ENCODE results near the gene ADPRHL1. TPM values are rescaled to one million over a fixed set of nuclear protein-coding genes. Genes with fewer than 3 reads are reported as not detected.
"Not testable (repeated sequence)": the region's sequence is repeated elsewhere in the genome, so short reads cannot be mapped to it uniquely, and the experiment has no call there.

Gene ADPRHL1
- total and polyA plus RNA-seq, 2 donors (not counting 1 experiment from before 2014, with no cell fraction given): 0.28 to 1.3 TPM

DNA sequence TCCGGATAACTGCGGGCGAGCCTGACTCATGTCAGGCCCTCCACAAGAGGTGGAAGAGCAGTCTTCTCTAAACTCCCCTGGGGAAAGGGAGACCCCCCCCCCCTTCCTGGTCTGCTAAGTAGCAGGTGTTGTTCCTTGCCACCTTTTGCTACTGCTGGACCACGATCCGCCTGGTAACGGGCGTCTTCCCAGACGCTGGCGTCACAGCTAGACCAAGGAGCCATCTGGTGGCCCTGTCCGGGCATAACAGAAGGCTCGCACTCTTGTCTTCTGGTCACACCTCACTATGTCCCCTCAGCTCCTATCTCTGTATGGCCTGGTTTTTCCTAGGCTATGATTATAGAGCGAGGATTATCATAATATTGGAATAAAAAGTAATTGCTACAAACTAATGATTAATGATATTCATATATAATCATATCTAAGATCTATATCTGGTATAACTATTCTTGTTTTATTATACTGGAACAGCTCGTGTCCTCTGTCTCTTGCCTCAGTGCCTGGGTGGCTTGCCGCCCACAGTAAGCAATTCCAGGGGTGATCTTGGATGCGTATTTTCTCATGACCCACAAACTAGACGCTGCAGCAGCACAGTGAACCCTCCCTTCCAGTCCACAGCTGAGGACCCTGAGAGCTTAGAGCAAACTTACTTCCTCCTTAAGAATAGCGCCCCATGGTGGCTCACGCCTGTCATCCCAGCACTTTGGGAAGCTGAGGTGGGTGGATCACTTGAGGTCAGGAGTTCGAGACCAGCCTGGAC lies 2.2 kb downstream of the ADPRHL1 start:
- H4K20me1 ChIP-seq (ENCODE audit: control insufficient read depth, insufficient read depth, low read length, poor library complexity, severe bottlenecking); H3K36me3 ChIP-seq (replicated peaks in 1 of 2; ENCODE audit: control extremely low read depth in 1 of 2, control insufficient read depth in 1 of 2, extremely low read depth in 1 of 2, insufficient read depth in 2 of 2, low read length in 1 of 2); POLR2A ChIA-PET; ATAC-seq (ENCODE audit: low read depth); H3K4me3 ChIP-seq (ENCODE audit: control extremely low read depth in 1 of 5, extremely low read depth in 1 of 5, insufficient read depth in 1 of 5, low read depth in 2 of 5, low read length in 4 of 5); H3K9me3 ChIP-seq (ENCODE audit: control extremely low read depth in 1 of 3, control insufficient read depth in 2 of 3, insufficient read depth in 1 of 3, low read length in 2 of 3); H3K27ac Mint-ChIP-seq; H3K9me3 Mint-ChIP-seq (ENCODE audit: insufficient read depth); H3K27me3 Mint-ChIP-seq; H3K9ac ChIP-seq (ENCODE audit: low read length); H3K79me2 ChIP-seq (ENCODE audit: control insufficient read depth, insufficient read depth, low read length); H3K27me3 ChIP-seq (replicated peaks in 1 of 4; ENCODE audit: control extremely low read depth in 1 of 4, control insufficient read depth in 3 of 4, insufficient read depth in 4 of 4, low read length in 3 of 4); H2AFZ ChIP-seq (ENCODE audit: insufficient read depth, low read depth, low read length, poor library complexity, severe bottlenecking); H3K4me1 ChIP-seq (ENCODE audit: control insufficient read depth in 2 of 2, insufficient read depth in 2 of 2, low read length in 2 of 2); H3K4me3 Mint-ChIP-seq; H3K4me2 ChIP-seq (replicated peaks; ENCODE audit: low read depth, low read length, poor library complexity, severe bottlenecking); H3K27ac ChIP-seq (ENCODE audit: low read length in 2 of 2): not testable (repeated sequence)
- peak; percentile 28 for DNase-seq
- H3K4me1 Mint-ChIP-seq: peaks cover 16% of the 10 kb centered on the region
- CTCF ChIA-PET: interaction anchor here (0.6 to 1.9 kb wide), 8 partner anchors 9 to 890 kb away, joined by 3 to 9 read pairs (median 4); partner anchors contain the start of gene MCF2L
- peak; percentile 18 for TF ChIP-seq CTCF (IDR thresholded peaks at IDR 0.05)
- 96% methylated on average over 3 of the region's 19 CpGs for WGBS (ENCODE audit: insufficient coverage)
- intact Hi-C loops (cut with micrococcal nuclease): loop anchor here (2.0 kb wide), 1 partner anchor 176 kb away; no protein-coding TSS in a partner anchor

DNA sequence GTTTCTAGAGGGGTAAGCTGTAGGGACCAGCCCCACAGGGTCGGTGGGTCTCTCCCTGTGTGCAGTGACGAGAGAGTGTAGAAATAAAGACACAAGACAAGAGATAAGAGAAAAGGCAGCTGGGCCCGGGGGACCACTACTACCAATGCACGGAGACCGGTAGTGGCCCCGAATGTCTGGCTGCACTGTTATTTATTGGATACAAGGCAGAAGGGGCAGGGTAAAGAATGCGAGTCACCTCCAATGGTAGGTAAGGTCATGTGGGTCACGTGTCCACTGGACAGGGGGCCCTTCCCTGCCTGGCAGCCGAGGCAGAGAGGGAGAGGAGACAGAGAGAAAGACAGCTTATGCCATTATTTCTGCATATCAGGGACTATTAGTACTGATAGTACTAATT lies 2.9 kb downstream of the ADPRHL1 start:
- H3K79me2 ChIP-seq (ENCODE audit: control insufficient read depth, insufficient read depth, low read length); H3K27me3 ChIP-seq (replicated peaks in 1 of 4; ENCODE audit: control extremely low read depth in 1 of 4, control insufficient read depth in 3 of 4, insufficient read depth in 4 of 4, low read length in 3 of 4); H3K4me3 Mint-ChIP-seq; H3K36me3 ChIP-seq (replicated peaks in 1 of 2; ENCODE audit: control extremely low read depth in 1 of 2, control insufficient read depth in 1 of 2, extremely low read depth in 1 of 2, insufficient read depth in 2 of 2, low read length in 1 of 2); H3K27ac ChIP-seq (ENCODE audit: low read length in 2 of 2); H2AFZ ChIP-seq (ENCODE audit: insufficient read depth, low read depth, low read length, poor library complexity, severe bottlenecking); H3K4me2 ChIP-seq (replicated peaks; ENCODE audit: low read depth, low read length, poor library complexity, severe bottlenecking); H3K27ac Mint-ChIP-seq; POLR2A ChIA-PET; H3K9ac ChIP-seq (ENCODE audit: low read length); H3K9me3 Mint-ChIP-seq (ENCODE audit: insufficient read depth); H3K27me3 Mint-ChIP-seq; H3K9me3 ChIP-seq (ENCODE audit: control extremely low read depth in 1 of 3, control insufficient read depth in 2 of 3, insufficient read depth in 1 of 3, low read length in 2 of 3); H4K20me1 ChIP-seq (ENCODE audit: control insufficient read depth, insufficient read depth, low read length, poor library complexity, severe bottlenecking); DNase-seq; ATAC-seq (ENCODE audit: low read depth); H3K4me3 ChIP-seq (ENCODE audit: control extremely low read depth in 1 of 5, extremely low read depth in 1 of 5, insufficient read depth in 1 of 5, low read depth in 2 of 5, low read length in 4 of 5): not testable (repeated sequence)
- intact Hi-C loops (cut with micrococcal nuclease): loop anchor here (2.0 kb wide), 1 partner anchor 176 kb away; no protein-coding TSS in a partner anchor
- 79% methylated on average over 5 of the region's 9 CpGs for WGBS (ENCODE audit: insufficient coverage)
- CTCF ChIA-PET: interaction anchor here (0.6 to 1.6 kb wide), 3 partner anchors 56 to 481 kb away, joined by 3 to 4 read pairs (median 4); partner anchors contain the start of gene MCF2L
- H3K4me1 Mint-ChIP-seq: peaks cover 22% of the 10 kb centered on the region
- peaks cover 5 to 15% of the 10 kb centered on the region in 2 donors for H3K4me1 ChIP-seq (ENCODE audit: control insufficient read depth in 2 of 2, insufficient read depth in 2 of 2, low read length in 2 of 2)
